Peyer's patch (tissue), 4 donors: Measurements from ENCODE around the gene ENAH.

Experiments
- POLR2A ChIP-seq, 2 donors: fragments of 450-650 bp; IDR thresholded peaks; one replicate each; pipeline ENCODE4 v1.5.1; 2017; ENCODE audit warnings: antibody characterized with exemption in 2 of 2, mild to moderate bottlenecking in 2 of 2, moderate library complexity in 2 of 2
- TF ChIP-seq, protein P1 (sequence below), 6 experiments: fragments of 450-650 bp in 4 of 6; fragments of 200-600 bp in 2 of 6; sonication (generic) in 1 of 6; IDR thresholded peaks; one replicate each; pipeline ENCODE4 v1.5.1; 2017 to 2019; ENCODE audit warnings: antibody characterized with exemption in 6 of 6, mild to moderate bottlenecking in 3 of 6, moderate library complexity in 1 of 6

DNA sequence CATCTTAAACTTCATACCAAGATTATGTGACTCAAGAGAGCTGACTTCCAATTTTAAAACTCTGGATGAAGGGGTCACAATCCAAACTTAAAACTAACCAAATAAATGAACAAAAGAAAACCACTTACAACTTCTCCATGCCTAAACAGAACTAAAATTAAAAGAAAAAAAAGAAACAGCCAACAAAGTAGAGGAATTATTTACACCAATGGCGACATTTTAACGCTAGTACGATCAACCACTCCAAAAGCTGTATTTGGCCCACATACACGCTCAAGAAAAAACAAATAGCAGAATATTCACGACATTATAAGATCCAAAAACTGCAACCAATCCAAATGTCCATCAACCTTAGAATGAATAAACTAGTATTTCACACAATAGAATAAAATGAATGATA lies 42.4 kb downstream of the ENAH start:
- TF ChIP-seq, protein P1, sequence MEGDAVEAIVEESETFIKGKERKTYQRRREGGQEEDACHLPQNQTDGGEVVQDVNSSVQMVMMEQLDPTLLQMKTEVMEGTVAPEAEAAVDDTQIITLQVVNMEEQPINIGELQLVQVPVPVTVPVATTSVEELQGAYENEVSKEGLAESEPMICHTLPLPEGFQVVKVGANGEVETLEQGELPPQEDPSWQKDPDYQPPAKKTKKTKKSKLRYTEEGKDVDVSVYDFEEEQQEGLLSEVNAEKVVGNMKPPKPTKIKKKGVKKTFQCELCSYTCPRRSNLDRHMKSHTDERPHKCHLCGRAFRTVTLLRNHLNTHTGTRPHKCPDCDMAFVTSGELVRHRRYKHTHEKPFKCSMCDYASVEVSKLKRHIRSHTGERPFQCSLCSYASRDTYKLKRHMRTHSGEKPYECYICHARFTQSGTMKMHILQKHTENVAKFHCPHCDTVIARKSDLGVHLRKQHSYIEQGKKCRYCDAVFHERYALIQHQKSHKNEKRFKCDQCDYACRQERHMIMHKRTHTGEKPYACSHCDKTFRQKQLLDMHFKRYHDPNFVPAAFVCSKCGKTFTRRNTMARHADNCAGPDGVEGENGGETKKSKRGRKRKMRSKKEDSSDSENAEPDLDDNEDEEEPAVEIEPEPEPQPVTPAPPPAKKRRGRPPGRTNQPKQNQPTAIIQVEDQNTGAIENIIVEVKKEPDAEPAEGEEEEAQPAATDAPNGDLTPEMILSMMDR (IDR thresholded peaks at IDR 0.05) = no peak
- TF ChIP-seq POLR2A (IDR thresholded peaks at IDR 0.05) = no peak
